CD4-positive, alpha-beta T cell treated with Interleukin-1 beta for 1 hour (primary cell): ENCODE results near the gene NANOS3.

Source experiments
- DNase-seq, 2 donors: peaks; one replicate each; pipeline ENCODE4 v3.0.0-alpha.2; 2020 to 2022

The NANOS3 gene

GRCh38 chr19:13923194-13923987 is 46.5 kb downstream of the NANOS3 start:
- no peak for DNase-seq

GRCh38 chr19:13926010-13926409 is 49.1 kb downstream of the NANOS3 start:
- no peak for DNase-seq

- DNase-seq, result no peak
Measured at GRCh38 chr19:13926715-13927114, 49.8 kb downstream of the NANOS3 start.

- DNase-seq, result no peak
Measured at GRCh38 chr19:13929340-13929739, 52.4 kb downstream of the NANOS3 start.

GRCh38 chr19:13929956-13930355 is 53.0 kb downstream of the NANOS3 start:
- no peak for DNase-seq
